Ovary (tissue), 10 donors: ENCODE results near the gene CNEP1R1. TPM values are rescaled to one million over a fixed set of nuclear protein-coding genes. Genes with fewer than 3 reads are reported as not detected.

ENCODE experiments used
- DNase-seq, 5 donors: peaks; one replicate each; pipeline ENCODE4 v3.0.0-alpha.2; 2019 to 2020
- H3K27ac ChIP-seq, 2 donors: fragments of 200-600 bp; one replicate each; pipeline versions ENCODE4 v1.5.1 to v1.8.0; 2019 to 2022
- H3K27me3 ChIP-seq: fragments of 200-600 bp; one replicate; pipeline ENCODE4 v1.8.0; 2022
- H3K36me3 ChIP-seq: fragments of 200-600 bp; sonication (generic); one replicate; pipeline ENCODE4 v1.5.1; 2019
- H3K4me1 ChIP-seq: one replicate; pipeline ENCODE4 v1.8.1; 2013; ENCODE audit warnings: mild to moderate bottlenecking, moderate library complexity; ENCODE audit not compliant: insufficient read depth
- H3K4me3 ChIP-seq: fragments of 200-600 bp; sonication (generic); one replicate; pipeline ENCODE4 v1.5.1; 2017
- H3K9me3 ChIP-seq, 2 donors: fragments of 200-600 bp in 1 of 2; sonication (generic) in 1 of 2; one replicate each; pipeline versions ENCODE4 v1.5.1 to v1.8.1; 2013 to 2019; ENCODE audit warnings: mild to moderate bottlenecking in 1 of 2, moderate library complexity in 1 of 2
- CTCF ChIP-seq, 3 donors: fragments of 450-650 bp in 2 of 3; fragments of 200-600 bp in 1 of 3; IDR thresholded peaks; one replicate each; pipeline versions ENCODE4 v1.5.1 to v1.8.0; 2016 to 2022; ENCODE audit warnings: antibody characterized with exemption in 3 of 3, mild to moderate bottlenecking in 1 of 3
- EP300 ChIP-seq: sonication (generic); formaldehyde crosslinking; IDR thresholded peaks from one replicate; pipeline ENCODE4 v1.6.1; 2017; ENCODE audit warnings: antibody characterized with exemption
- POLR2A ChIP-seq: fragments of 450-650 bp; IDR thresholded peaks from one replicate; pipeline ENCODE4 v1.6.1; 2017; ENCODE audit warnings: antibody characterized with exemption, mild to moderate bottlenecking, moderate library complexity
- WGBS, 3 donors: extraction: QIAGEN DNeasy Blood & Tissue Kit in 1 of 3; methylation state at CpG; one replicate each; pipeline versions ENCODE4 v1.1.5 to v1.1.7; 2013 to 2017; 5-methylcytosine and 5-hydroxymethylcytosine counted together
- intact Hi-C, 4 donors: fragments of 100-400 bp; cut with DNase I; formaldehyde crosslinking; loops; one replicate each; pipeline versions ENCODE4 v1.11.0 to v1.15.1; 2022 to 2023
- long read RNA-seq, 3 donors: library from polyadenylated mRNA in 2 of 3; unstranded in 2 of 3; transcript quantifications; one replicate each; pipeline ENCODE4 v2.0.0 and lab custom pipeline, GENCODE V29; 2021 to 2026
- polyA plus RNA-seq, 2 donors: library from polyadenylated mRNA; stranded (reverse); fragments of 200-250 nt in 1 of 2; fragments of 350-450 nt in 1 of 2; fragmentation: Illumina TruSeq in 1 of 2; extraction: RNeasy Lipid Tissue Mini Kit (QIAGEN cat#74804) in 1 of 2; gene quantifications; one replicate each; pipeline ENCODE4 v1.2.3, GENCODE V29; 2013 to 2014
- total RNA-seq, 7 donors: library from RNA; depleted of rRNA in 2 of 7; stranded (reverse); fragments of >200 nt in 2 of 7; fragmentation: NEBNext Ultra II Directional in 3 of 7; extraction: Animal tissue kit (Norgen Biotek cat#: 25700) in 3 of 7; gene quantifications; one replicate each; pipeline versions ENCODE4 v1.1.0 to v1.2.4, GENCODE V29; 2016 to 2023
- donor health status: DM: no; HTN: no; CAD: no; lungs with moderate emphysema.
- donor health status: DM: no; HTN: no; CAD: no.
- donor health status: Bipolar disorder and iron deficiency.
- donor health status: DM: yes; HTN: yes; CAD: no.
- donor health status: DM: no; HTN: no; CAD: no.
- donor health status: DM: yes; HTN: yes; CAD: no.

The CNEP1R1 gene
- total RNA-seq (10 to 100 TPM in 6 of 7 donors, 1 to 10 TPM in 1; 9.4 to 19.0 (median 13.3) TPM), polyA plus RNA-seq (10 to 100 TPM in 1 of 2 donors, 1 to 10 TPM in 1; 8.3 to 15.3 TPM)
- long read RNA-seq, donor 1, transcript CNEP1R1-202 (6 exons, 2,117 nt), result major isoform, 13 of 27 reads
- long read RNA-seq, donor 1, transcript CNEP1R1-210 (5 exons, 1,992 nt), result minor isoform, 7 of 27 reads
- long read RNA-seq, donor 1, partial matches to known transcripts, result 0 of 27 reads
- long read RNA-seq, donor 1, other reads (novel, unspliced or antisense), result 3 of 27 reads
- long read RNA-seq, donor 2, transcript CNEP1R1-202 (6 exons, 2,117 nt), result major isoform, 13 of 17 reads
- long read RNA-seq, donor 2, partial matches to known transcripts, result 0 of 17 reads
- long read RNA-seq, donor 2, other reads (novel, unspliced or antisense), result 0 of 17 reads
- long read RNA-seq, donor 3, transcript CNEP1R1-202 (6 exons, 2,117 nt), result major isoform, 16 of 24 reads
- long read RNA-seq, donor 3, partial matches to known transcripts, result 1 of 24 reads
- long read RNA-seq, donor 3, other reads (novel, unspliced or antisense), result 1 of 24 reads

- Histone ChIP-seq H3K4me3 (peak within 1 kb of the TSS; percentile 98), H3K36me3 (no peaks in the 10 kb centered on the region), H3K27ac (peak within 1 kb of the TSS in 1 of 2 donors; percentile 73), H3K4me1 (peaks cover 4% of the 10 kb centered on the region), H3K9me3 (no peaks in the 10 kb centered on the region), H3K27me3 (no peaks in the 10 kb centered on the region)
- peak; percentile 91 to 96 (median 94) for DNase-seq
- TF ChIP-seq POLR2A (no peak), CTCF (IDR thresholded peaks at IDR 0.05) (peak; percentile 99 to 100 (median 100))
- intact Hi-C loops, result loop anchor here in 3 of 4 donors (5.0 to 10.0 kb wide), 6 partner anchors 130 to 640 kb away; partner anchors contain the start of genes BRD7 (in 1 of the 3) and TENT4B (in 1 of the 3)
- WGBS, 3 donors, result 1% methylated on average over 64 to 65 of the region's 65 CpGs
Measured at GRCh38 chr16:50024684-50025536, at the start of gene CNEP1R1. CNEP1R1 (plus strand) TSS chr16:50025225; CDS start chr16:50025316, 91 bp downstream.

GRCh38 chr16:49977427-49977826 lies 47.6 kb upstream of the CNEP1R1 start:
- no peaks in the 10 kb centered on the region for H3K27me3 ChIP-seq
- intact Hi-C loops, result no loop called here
- no peaks in the 10 kb centered on the region for H3K9me3 ChIP-seq
- no peak overlapping the region for H3K4me3 ChIP-seq
- no peak overlapping the region for H3K27ac ChIP-seq
- no peaks in the 10 kb centered on the region for H3K36me3 ChIP-seq
- H3K4me1 ChIP-seq, result peaks cover 1% of the 10 kb centered on the region
- TF ChIP-seq CTCF (IDR thresholded peaks at IDR 0.05) (no peak), EP300 (no peak), POLR2A (no peak)
- DNase-seq, result no peak

- 83 to 93% (median 87%) methylated on average over 6 of the region's 6 CpGs for WGBS, 3 donors
- no peak for DNase-seq
- H3K27ac ChIP-seq, result no peak overlapping the region
- H3K9me3 ChIP-seq, result no peaks in the 10 kb centered on the region
- H3K4me1 ChIP-seq, result no peaks in the 10 kb centered on the region
- no peak overlapping the region for H3K4me3 ChIP-seq
- TF ChIP-seq CTCF (IDR thresholded peaks at IDR 0.05) (no peak), EP300 (no peak), POLR2A (no peak)
- no peaks in the 10 kb centered on the region for H3K36me3 ChIP-seq
- H3K27me3 ChIP-seq, result no peaks in the 10 kb centered on the region
- intact Hi-C loops, result no loop called here
Measured at GRCh38 chr16:49978569-49979326, 46.3 kb upstream of the CNEP1R1 start.

GRCh38 chr16:49980166-49980565 lies 44.9 kb upstream of the CNEP1R1 start:
- TF ChIP-seq CTCF (IDR thresholded peaks at IDR 0.05) (no peak), EP300 (no peak)
- Histone ChIP-seq H3K9me3 (no peaks in the 10 kb centered on the region), H3K36me3 (no peaks in the 10 kb centered on the region), H3K27ac (no peak overlapping the region), H3K4me3 (no peak overlapping the region), H3K4me1 (no peaks in the 10 kb centered on the region), H3K27me3 (no peaks in the 10 kb centered on the region)
- DNase-seq, result no peak
- intact Hi-C loops, result no loop called here
- 36 to 48% (median 40%) methylated on average over 3 of the region's 3 CpGs for WGBS, 3 donors
